HG03342 (cell line): ENCODE results near the gene TCTN2.

Experiments used
- ATAC-seq: cut with Tn5 transposase; IDR thresholded peaks from one replicate; pipeline ENCODE4 v1.9.1; 2021; ENCODE audit warnings: mild to moderate bottlenecking, moderate library complexity; ENCODE audit not compliant: unreplicated experiment

The TCTN2 gene

GRCh38 chr12:123733229-123733628, 62.3 kb downstream of the TCTN2 start:
- no peak for ATAC-seq

- no peak for ATAC-seq
Measured at GRCh38 chr12:123734268-123734667, 63.4 kb downstream of the TCTN2 start.

GRCh38 chr12:123741937-123742572, 71.1 kb downstream of the TCTN2 start:
- no peak for ATAC-seq

- ATAC-seq: no peak
Measured at GRCh38 chr12:123743002-123743401, 72.1 kb downstream of the TCTN2 start.

- ATAC-seq: no peak
Measured at GRCh38 chr12:123744836-123745235, 73.9 kb downstream of the TCTN2 start.

GRCh38 chr12:123747309-123747708, 76.4 kb downstream of the TCTN2 start:
- ATAC-seq: no peak

GRCh38 chr12:123748161-123748560, 77.2 kb downstream of the TCTN2 start:
- ATAC-seq: no peak

GRCh38 chr12:123748661-123749060, 77.7 kb downstream of the TCTN2 start:
- ATAC-seq: no peak

- ATAC-seq: no peak
Measured at GRCh38 chr12:123749355-123749754, 78.4 kb downstream of the TCTN2 start.

GRCh38 chr12:123750159-123750656, 79.3 kb downstream of the TCTN2 start:
- ATAC-seq: no peak

- ATAC-seq: no peak
Measured at GRCh38 chr12:123752046-123752445, 81.1 kb downstream of the TCTN2 start.

- no peak for ATAC-seq
Measured at GRCh38 chr12:123754041-123754772, 83.3 kb downstream of the TCTN2 start.

- no peak for ATAC-seq
Measured at GRCh38 chr12:123757561-123757960, 86.6 kb downstream of the TCTN2 start.
